Measurements from ENCODE around the gene C16orf92.
"Not testable (repeated sequence)": the region's sequence is repeated elsewhere in the genome, so short reads cannot be mapped to it uniquely, and the experiment has no call there.

C16orf92 gene

GRCh38 chr16:30004424-30004776 lies 18.6 kb upstream of the C16orf92 start:
- no peak for DNase-seq (ENCODE audit: low read depth in 2 of 2, low spot score in 1 of 2)

- DNase-seq (ENCODE audit: low read depth in 2 of 2, low spot score in 1 of 2): no peak
These were observed 18.2 kb upstream of the C16orf92 start for GRCh38 chr16:30004811-30005242.

- no peak for DNase-seq (ENCODE audit: low read depth in 2 of 2, low spot score in 1 of 2)
These were observed 17.5 kb upstream of the C16orf92 start for GRCh38 chr16:30005341-30006094.

- no peak for DNase-seq (ENCODE audit: low read depth in 2 of 2, low spot score in 1 of 2)
These were observed 16.9 kb upstream of the C16orf92 start for GRCh38 chr16:30006095-30006473.

GRCh38 chr16:30006659-30007377 lies 16.2 kb upstream of the C16orf92 start:
- DNase-seq (ENCODE audit: low read depth in 2 of 2, low spot score in 1 of 2): no peak

- DNase-seq (ENCODE audit: low read depth in 2 of 2, low spot score in 1 of 2): no peak
These were observed 15.6 kb upstream of the C16orf92 start for GRCh38 chr16:30007378-30007895.

GRCh38 chr16:30009085-30009862 lies 13.7 kb upstream of the C16orf92 start:
- no peak for DNase-seq (ENCODE audit: low read depth in 2 of 2, low spot score in 1 of 2)

GRCh38 chr16:30009990-30010843 lies 12.8 kb upstream of the C16orf92 start:
- no peak for DNase-seq (ENCODE audit: low read depth in 2 of 2, low spot score in 1 of 2)

- DNase-seq (ENCODE audit: low read depth in 2 of 2, low spot score in 1 of 2): no peak
These were observed 11.9 kb upstream of the C16orf92 start, which contains the start of gene DOC2A for GRCh38 chr16:30010844-30011713. Gene DOC2A (minus strand): TSS chr16:30011027. CDS start chr16:30010222, 805 bp downstream.

GRCh38 chr16:30011714-30012504 lies 11.1 kb upstream of the C16orf92 start:
- no peak for DNase-seq (ENCODE audit: low read depth in 2 of 2, low spot score in 1 of 2)

GRCh38 chr16:30012598-30012997 lies 10.4 kb upstream of the C16orf92 start:
- not testable (repeated sequence) for DNase-seq (ENCODE audit: low read depth in 2 of 2, low spot score in 1 of 2)

GRCh38 chr16:30015450-30015849 lies 7.5 kb upstream of the C16orf92 start:
- not testable (repeated sequence) for DNase-seq (ENCODE audit: low read depth in 2 of 2, low spot score in 1 of 2)

GRCh38 chr16:30016555-30017276 lies 6.3 kb upstream of the C16orf92 start:
- DNase-seq (ENCODE audit: low read depth in 2 of 2, low spot score in 1 of 2): no peak

GRCh38 chr16:30017277-30017656 lies 5.7 kb upstream of the C16orf92 start:
- no peak for DNase-seq (ENCODE audit: low read depth in 2 of 2, low spot score in 1 of 2)

GRCh38 chr16:30017937-30018336 lies 5.1 kb upstream of the C16orf92 start:
- DNase-seq (ENCODE audit: low read depth in 2 of 2, low spot score in 1 of 2): not testable (repeated sequence)

GRCh38 chr16:30018731-30019158 lies 4.3 kb upstream of the C16orf92 start:
- no peak for DNase-seq (ENCODE audit: low read depth in 2 of 2, low spot score in 1 of 2)

- DNase-seq (ENCODE audit: low read depth in 2 of 2, low spot score in 1 of 2): no peak
These were observed 588 bp downstream of the C16orf92 start for GRCh38 chr16:30023586-30023985.

GRCh38 chr16:30024451-30024850 lies 1.5 kb downstream of the C16orf92 start:
- no peak for DNase-seq (ENCODE audit: low read depth in 2 of 2, low spot score in 1 of 2)

Data from stimulated activated CD8-positive, alpha-beta memory T cell treated with anti-CD3 and anti-CD28 coated beads, Interleukin-4, amount 100 ng/mL, for 4 hours (primary cell).